Measurements from ENCODE around the gene BTBD2. TPM values are rescaled to one million over a fixed set of nuclear protein-coding genes. Genes with fewer than 3 reads are reported as not detected.
A peak's percentile ranks its signal among the peaks of the same experiment; 100 is the strongest.

Gene BTBD2
- total and polyA plus RNA-seq, 2 of the 13 experiments (the other 11 are each of a cell fraction or from before 2014, with no cell fraction given) = 28.1 to 45.3 TPM

- peak; percentile 37 for TF ChIP-seq U2AF1 (optimal IDR thresholded peaks at IDR 0.05; ENCODE audit: low read depth, low read length)
- no peak for TF ChIP-seq ZNF496 (CRISPR knock-in tag; IDR thresholded peaks at IDR 0.05; ENCODE audit: insufficient replicate concordance)
- TF ChIP-seq ETS1 (CRISPR knock-in tag; IDR thresholded peaks at IDR 0.05) = no peak
- no peak for TF ChIP-seq MAFF (IDR thresholded peaks at IDR 0.05; ENCODE audit: low read depth, low read length)
- TF ChIP-seq RNF219 (CRISPR knock-in tag; IDR thresholded peaks at IDR 0.05) = no peak
- TF ChIP-seq ZNF501 (CRISPR knock-in tag; IDR thresholded peaks at IDR 0.05) = no peak
- TF ChIP-seq CTCF (CRISPR knock-in tag; IDR thresholded peaks at IDR 0.05) = 0 out of 2 replicates have a peak, but pooled peaks have one; percentile 19
- TF ChIP-seq STAG1 (CRISPR knock-in tag; IDR thresholded peaks at IDR 0.05) = no peak
- no peak for TF ChIP-seq ZNF3 (CRISPR knock-in tag; IDR thresholded peaks at IDR 0.05)
- 0 out of 2 replicates have a peak, but pooled peaks have one; percentile 40 for TF ChIP-seq HDAC2 (CRISPR knock-in tag; IDR thresholded peaks at IDR 0.05)
- TF ChIP-seq RARG (CRISPR knock-in tag; IDR thresholded peaks at IDR 0.05; ENCODE audit: low read depth) = no peak
- peak; percentile 88 for TF ChIP-seq ARID4A (CRISPR knock-in tag; IDR thresholded peaks at IDR 0.05; ENCODE audit: borderline replicate concordance)
- TF ChIP-seq ZNF772 (CRISPR knock-in tag; IDR thresholded peaks at IDR 0.05) = no peak; the same call in 1 of the 2 replicates
- no peak for TF ChIP-seq SSRP1 (CRISPR knock-in tag; IDR thresholded peaks at IDR 0.05)
- TF ChIP-seq NFKB2 (CRISPR knock-in tag; IDR thresholded peaks at IDR 0.05; ENCODE audit: borderline replicate concordance) = 0 out of 2 replicates have a peak, but pooled peaks have one; percentile 49
- peak; percentile 66; the same call in 1 of the 2 replicates for TF ChIP-seq SRY (CRISPR knock-in tag; IDR thresholded peaks at IDR 0.05)
- no peak for TF ChIP-seq KDM4B (CRISPR knock-in tag; IDR thresholded peaks at IDR 0.05)
- peak; percentile 60 for TF ChIP-seq ARNTL (CRISPR knock-in tag; IDR thresholded peaks at IDR 0.05)
- TF ChIP-seq ZBTB43 (CRISPR knock-in tag; conservative IDR thresholded peaks at IDR 0.05) = no peak
Observed at GRCh38 chr19:1942078-1942933, 73.2 kb downstream of the BTBD2 start (continued).

Data from HepG2 (cell line).